ENCODE results near the gene ANKRD66. TPM values are rescaled to one million over a fixed set of nuclear protein-coding genes. Genes with fewer than 3 reads are reported as not detected.

ANKRD66 gene
- not detected in 2 replicates for total RNA-seq (2014; rRNA removed; shearing (Covaris generic))

DNA sequence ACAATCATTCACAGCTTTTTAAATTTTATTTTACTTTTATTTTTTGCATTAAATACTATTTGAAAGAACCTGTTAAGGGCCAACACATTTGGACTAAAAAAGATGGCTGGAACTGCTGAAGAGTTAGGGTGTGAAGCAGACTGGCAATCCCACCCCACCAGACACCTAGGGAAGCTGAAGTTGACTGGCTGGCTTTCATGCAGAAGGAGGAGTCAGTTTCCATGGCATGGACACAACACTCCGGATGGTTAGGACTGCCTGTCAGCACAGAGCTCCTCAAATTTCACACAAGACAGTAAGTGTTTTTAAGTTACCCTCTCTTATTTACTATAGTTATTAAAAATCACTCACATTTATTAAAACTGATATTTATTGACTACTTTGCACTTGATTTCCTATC is at the start of gene ANKRD66:
Gene ANKRD66, plus strand, starts transcription at position 238 of the 400 bp plus-strand sequence. CDS start 5,016 bp downstream, outside the sequence.

DNA sequence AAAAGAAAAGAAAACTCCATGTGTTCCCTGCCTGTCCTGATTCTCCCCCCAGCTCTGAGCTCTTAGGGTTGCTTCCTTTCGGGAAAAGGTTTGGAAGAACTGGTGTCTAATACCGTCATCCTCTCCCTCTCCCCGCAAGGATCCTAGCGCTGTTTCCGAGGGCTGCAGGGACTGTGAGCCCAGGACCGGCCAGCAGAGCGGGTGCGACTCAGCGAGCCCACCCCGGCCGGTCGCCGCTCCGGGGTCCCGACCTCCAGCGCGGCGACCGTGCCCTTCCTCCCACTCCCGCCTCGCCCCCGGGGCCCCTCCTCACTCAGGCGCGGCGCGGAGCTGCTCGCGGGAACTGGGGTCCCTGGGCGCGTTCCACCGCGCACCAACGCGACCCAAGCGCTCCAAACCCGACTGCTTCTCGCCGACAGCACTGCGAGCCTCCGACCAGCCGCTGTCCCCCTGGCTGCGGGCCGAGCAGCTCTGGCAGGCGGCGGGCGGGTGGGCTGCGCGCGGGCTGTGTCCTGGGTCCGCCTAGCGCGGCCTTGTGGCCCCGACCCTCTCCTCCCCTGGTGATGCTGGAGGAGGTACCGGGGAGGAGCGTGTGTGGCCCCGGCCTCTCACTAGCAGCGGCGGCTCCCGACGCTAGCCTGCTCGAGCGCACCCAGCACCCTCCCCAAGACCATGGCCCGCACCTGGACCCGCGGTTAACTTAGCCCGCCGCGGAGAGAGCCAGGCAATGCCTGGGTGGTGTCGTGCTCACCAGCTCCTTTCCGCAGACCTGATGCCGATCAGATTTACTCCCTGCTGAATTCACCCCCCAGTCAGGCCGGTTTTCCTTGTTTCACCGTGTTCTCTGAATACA is 11.6 kb upstream of the ANKRD66 start, which contains the start of gene PLA2G7:
Gene PLA2G7, minus strand, starts transcription at position 509 of the 853 bp plus-strand sequence. CDS start 12,484 bp downstream, outside the sequence.

DNA sequence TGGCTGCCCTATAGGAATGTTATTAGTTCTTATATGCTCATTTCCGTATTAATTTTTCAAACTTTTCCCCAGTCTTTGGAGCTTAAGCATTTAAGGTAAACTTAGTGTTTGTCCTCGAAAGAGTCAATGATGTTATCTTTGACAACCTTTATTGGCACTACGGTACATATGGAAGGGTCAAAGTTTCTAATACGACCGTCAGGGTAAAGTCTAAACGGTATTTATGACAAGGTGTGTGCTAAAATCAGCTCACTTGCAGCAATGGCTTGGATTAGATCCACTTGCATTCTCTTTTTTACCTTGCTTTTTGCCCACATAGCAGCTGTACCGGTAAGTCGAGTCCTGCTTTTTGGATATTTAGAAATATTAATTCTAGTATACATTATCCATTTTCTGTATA is 46.4 kb downstream of the ANKRD66 start, which contains the start of gene MEP1A:
Gene MEP1A, plus strand, starts transcription at position 252 of the 400 bp plus-strand sequence. Its CDS starts 10 bp downstream, at position 262.

Other genes starting within 250 kb of the ANKRD66 start
- gene CYP39A1, start 94.1 kb upstream of the ANKRD66 start, total RNA-seq (2014; rRNA removed; shearing (Covaris generic)): 0.11 and 0.19 TPM in 2 replicates
- 10.6 and 15.2 TPM in 2 replicates for gene SLC25A27, start 94.0 kb upstream of the ANKRD66 start, total RNA-seq (2014; rRNA removed; shearing (Covaris generic))
- under 0.01 and 0.03 TPM in 2 replicates for gene TDRD6, start 59.0 kb upstream of the ANKRD66 start, total RNA-seq (2014; rRNA removed; shearing (Covaris generic))
- gene PLA2G7, start 11.6 kb upstream of the ANKRD66 start, total RNA-seq (2014; rRNA removed; shearing (Covaris generic)): 1.7 and 2.5 TPM in 2 replicates
- gene MEP1A, start 46.5 kb downstream of the ANKRD66 start, total RNA-seq (2014; rRNA removed; shearing (Covaris generic)): not detected in 2 replicates
- 0.05 TPM in 1 of 2 replicates, not detected in the other for gene ADGRF5, start 175.0 kb downstream of the ANKRD66 start, total RNA-seq (2014; rRNA removed; shearing (Covaris generic))

All from A375 (cell line).